Loucy (cell line): ENCODE measurements around the gene ROBO4.

Experiments
- EZH2phosphoT487 ChIP-seq: fragments of 200-600 bp; IDR thresholded peaks from 2 replicates; pipeline ENCODE4 v1.6.1; 2018; ENCODE audit warnings: antibody characterized with exemption, mild to moderate bottlenecking, moderate library complexity, borderline replicate concordance
- TF ChIP-seq, protein P1 (sequence below): fragments of 200-600 bp; sonication (generic); conservative IDR thresholded peaks from 2 replicates; pipeline ENCODE4 v1.5.1; 2014; ENCODE audit warnings: mild to moderate bottlenecking, antibody characterized with exemption, low read length

DNA sequence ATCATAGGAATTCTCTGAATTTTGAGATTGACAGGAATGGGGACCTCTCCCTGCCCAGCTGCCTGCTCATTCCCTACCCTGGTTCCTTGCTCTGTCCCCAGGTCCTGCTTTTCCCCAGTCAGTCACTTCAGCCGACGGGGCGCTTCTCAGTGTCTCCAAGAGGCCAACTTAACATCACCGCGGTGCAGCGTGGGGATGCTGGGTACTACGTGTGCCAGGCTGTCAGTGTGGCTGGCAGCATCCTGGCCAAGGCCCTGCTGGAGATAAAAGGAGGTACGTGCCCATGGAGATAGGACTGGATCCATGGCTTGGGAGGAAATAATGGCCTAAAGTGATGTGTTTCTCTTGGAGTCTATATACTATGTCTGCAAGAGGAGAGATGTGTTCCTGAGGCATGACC, 25.4 kb downstream of the ROBO4 start:
- TF ChIP-seq, protein P1, sequence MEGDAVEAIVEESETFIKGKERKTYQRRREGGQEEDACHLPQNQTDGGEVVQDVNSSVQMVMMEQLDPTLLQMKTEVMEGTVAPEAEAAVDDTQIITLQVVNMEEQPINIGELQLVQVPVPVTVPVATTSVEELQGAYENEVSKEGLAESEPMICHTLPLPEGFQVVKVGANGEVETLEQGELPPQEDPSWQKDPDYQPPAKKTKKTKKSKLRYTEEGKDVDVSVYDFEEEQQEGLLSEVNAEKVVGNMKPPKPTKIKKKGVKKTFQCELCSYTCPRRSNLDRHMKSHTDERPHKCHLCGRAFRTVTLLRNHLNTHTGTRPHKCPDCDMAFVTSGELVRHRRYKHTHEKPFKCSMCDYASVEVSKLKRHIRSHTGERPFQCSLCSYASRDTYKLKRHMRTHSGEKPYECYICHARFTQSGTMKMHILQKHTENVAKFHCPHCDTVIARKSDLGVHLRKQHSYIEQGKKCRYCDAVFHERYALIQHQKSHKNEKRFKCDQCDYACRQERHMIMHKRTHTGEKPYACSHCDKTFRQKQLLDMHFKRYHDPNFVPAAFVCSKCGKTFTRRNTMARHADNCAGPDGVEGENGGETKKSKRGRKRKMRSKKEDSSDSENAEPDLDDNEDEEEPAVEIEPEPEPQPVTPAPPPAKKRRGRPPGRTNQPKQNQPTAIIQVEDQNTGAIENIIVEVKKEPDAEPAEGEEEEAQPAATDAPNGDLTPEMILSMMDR: no peak
- TF ChIP-seq EZH2phosphoT487: no peak
